ENCODE data around the gene FAM53B. TPM values are rescaled to one million over a fixed set of nuclear protein-coding genes. Genes with fewer than 3 reads are reported as not detected.

Gene FAM53B
- total RNA-seq, 1 experiment from 2014 or later = 13.7 TPM

- ChIA-PET POLR2A (no interaction called here), CTCF (interaction anchor here (1.1 kb wide), 1 partner anchor 69 kb away, joined by 3 read pairs; no protein-coding TSS in a partner anchor)
- Mint-ChIP-seq H3K4me3 (ENCODE audit: unreplicated experiment) (no peak overlapping the region), H3K27me3 (ENCODE audit: insufficient read depth, unreplicated experiment) (no peaks in the 10 kb centered on the region), H3K27ac (ENCODE audit: unreplicated experiment) (no peak overlapping the region), H3K4me1 (ENCODE audit: low read depth, unreplicated experiment) (peaks cover 7% of the 10 kb centered on the region), H3K36me3 (ENCODE audit: insufficient read depth, unreplicated experiment) (peaks cover 12% of the 10 kb centered on the region), H3K9me3 (ENCODE audit: unreplicated experiment) (no peaks in the 10 kb centered on the region)
- no peaks in the 10 kb centered on the region for H3K27me3 ChIP-seq (replicated peaks; ENCODE audit: control insufficient read depth, insufficient read depth, low read length)
- no peak for TF ChIP-seq CTCF (IDR thresholded peaks at IDR 0.05; ENCODE audit: insufficient read depth in 1 of 2, low read depth in 1 of 2, low read length in 1 of 2, severe bottlenecking in 1 of 2, unreplicated experiment in 1 of 2)
- DNase-seq = no peak
- no peaks in the 10 kb centered on the region for H3K9me3 ChIP-seq
- H3K4me3 ChIP-seq (ENCODE audit: low read depth, low read length) = no peak overlapping the region
- H3K4me1 ChIP-seq = peaks cover 13% of the 10 kb centered on the region
- intact Hi-C loops (cut with micrococcal nuclease; ENCODE audit: unreplicated experiment) = no loop called here
- no TSS peak for BruUV-seq (replicated peaks)
- H3K36me3 ChIP-seq (ENCODE audit: control insufficient read depth, insufficient read depth, low read length) = peaks cover 1% of the 10 kb centered on the region; the same call in 1 of the 2 replicates
Observed at GRCh38 chr10:124672181-124672638, 72.0 kb downstream of the FAM53B start.

- peaks cover 1% of the 10 kb centered on the region; the same call in 1 of the 2 replicates for H3K36me3 ChIP-seq (ENCODE audit: control insufficient read depth, insufficient read depth, low read length)
Observed at GRCh38 chr10:124671486-124672075, 72.6 kb downstream of the FAM53B start.

GRCh38 chr10:124670849-124671248, 73.3 kb downstream of the FAM53B start:
- DNase-seq = no peak
- TF ChIP-seq CTCF (IDR thresholded peaks at IDR 0.05; ENCODE audit: insufficient read depth in 1 of 2, low read depth in 1 of 2, low read length in 1 of 2, severe bottlenecking in 1 of 2, unreplicated experiment in 1 of 2) = no peak
- BruUV-seq (replicated peaks) = no TSS peak
- Mint-ChIP-seq H3K27ac (ENCODE audit: unreplicated experiment) (no peak overlapping the region), H3K36me3 (ENCODE audit: insufficient read depth, unreplicated experiment) (peaks cover 12% of the 10 kb centered on the region), H3K4me1 (ENCODE audit: low read depth, unreplicated experiment) (peaks cover 8% of the 10 kb centered on the region), H3K27me3 (ENCODE audit: insufficient read depth, unreplicated experiment) (no peaks in the 10 kb centered on the region), H3K4me3 (ENCODE audit: unreplicated experiment) (no peak overlapping the region), H3K9me3 (ENCODE audit: unreplicated experiment) (no peaks in the 10 kb centered on the region)
- H3K4me1 ChIP-seq = peaks cover 24% of the 10 kb centered on the region
- ChIA-PET POLR2A (no interaction called here), CTCF (interaction anchor here (1.1 kb wide), 1 partner anchor 71 kb away, joined by 3 read pairs; no protein-coding TSS in a partner anchor)
- no peaks in the 10 kb centered on the region for H3K27me3 ChIP-seq (replicated peaks; ENCODE audit: control insufficient read depth, insufficient read depth, low read length)
- H3K9me3 ChIP-seq = no peaks in the 10 kb centered on the region
- H3K4me3 ChIP-seq (ENCODE audit: low read depth, low read length) = no peak overlapping the region
- H3K36me3 ChIP-seq (ENCODE audit: control insufficient read depth, insufficient read depth, low read length) = peaks cover 3% of the 10 kb centered on the region
- intact Hi-C loops (cut with micrococcal nuclease; ENCODE audit: unreplicated experiment) = no loop called here

More at GRCh38 chr10:124671486-124672075, 72.6 kb downstream of the FAM53B start:
- no TSS peak for BruUV-seq (replicated peaks)
- Mint-ChIP-seq H3K9me3 (ENCODE audit: unreplicated experiment) (no peaks in the 10 kb centered on the region), H3K27ac (ENCODE audit: unreplicated experiment) (no peak overlapping the region), H3K4me1 (ENCODE audit: low read depth, unreplicated experiment) (peaks cover 8% of the 10 kb centered on the region), H3K36me3 (ENCODE audit: insufficient read depth, unreplicated experiment) (peaks cover 12% of the 10 kb centered on the region), H3K4me3 (ENCODE audit: unreplicated experiment) (no peak overlapping the region), H3K27me3 (ENCODE audit: insufficient read depth, unreplicated experiment) (no peaks in the 10 kb centered on the region)
- no peaks in the 10 kb centered on the region for H3K27me3 ChIP-seq (replicated peaks; ENCODE audit: control insufficient read depth, insufficient read depth, low read length)
- intact Hi-C loops (cut with micrococcal nuclease; ENCODE audit: unreplicated experiment) = no loop called here
- H3K4me1 ChIP-seq = peaks cover 17% of the 10 kb centered on the region
- H3K4me3 ChIP-seq (ENCODE audit: low read depth, low read length) = no peak overlapping the region
- ChIA-PET POLR2A (no interaction called here), CTCF (interaction anchor here (1.1 kb wide), 1 partner anchor 70 kb away, joined by 3 read pairs; no protein-coding TSS in a partner anchor)
- no peaks in the 10 kb centered on the region for H3K9me3 ChIP-seq
- TF ChIP-seq CTCF (IDR thresholded peaks at IDR 0.05; ENCODE audit: insufficient read depth in 1 of 2, low read depth in 1 of 2, low read length in 1 of 2, severe bottlenecking in 1 of 2, unreplicated experiment in 1 of 2) = peak in 1 of 2 experiments; percentile 19
- DNase-seq = peak; percentile 43 to 48
